A549 (cell line): ENCODE data around the gene SNX15.

Experiments used
- CHD2 ChIP-seq: fragments of 150-350 bp; IDR thresholded peaks from 2 replicates; pipeline ENCODE4 v1.6.1; 2014; ENCODE audit warnings: low read length; ENCODE audit not compliant: partially characterized antibody
- CTCF ChIP-seq: fragments of >200 bp; sonication (Bioruptor Twin); formaldehyde crosslinking; IDR thresholded peaks from 3 replicates; pipeline ENCODE4 v1.5.1; 2016
- EP300 ChIP-seq, 2 experiments: fragments of >200 bp; sonication (Bioruptor Twin); formaldehyde crosslinking; IDR thresholded peaks; 2 replicates in 1 of 2; 3 replicates in 1 of 2; pipeline ENCODE4 v1.6.1; 2016 to 2017
- GATA3 ChIP-seq: IDR thresholded peaks from 2 replicates; pipeline ENCODE4 v1.6.1; 2012; ENCODE audit warnings: borderline replicate concordance
- KDM1A ChIP-seq: fragments of 200-600 bp; sonication (generic); IDR thresholded peaks from 2 replicates; pipeline ENCODE4 v1.6.1; 2016; ENCODE audit warnings: low read depth, mild to moderate bottlenecking
- KDM5A ChIP-seq: fragments of 200-600 bp; sonication (generic); IDR thresholded peaks from 2 replicates; pipeline ENCODE4 v1.6.1; 2016; ENCODE audit warnings: antibody characterized with exemption, mild to moderate bottlenecking
- MAFK ChIP-seq: fragments of 450-650 bp; IDR thresholded peaks from 2 replicates; pipeline ENCODE4 v1.6.1; 2014; ENCODE audit not compliant: partially characterized antibody
- MYC ChIP-seq: IDR thresholded peaks from 2 replicates; pipeline ENCODE4 v1.6.1; 2012; ENCODE audit warnings: mild to moderate bottlenecking, inconsistent platforms, low read length, improper control_type of control experiment, borderline replicate concordance
- POLR2A ChIP-seq: IDR thresholded peaks from 2 replicates; pipeline ENCODE4 v1.6.1; 2012; ENCODE audit warnings: mild to moderate bottlenecking, low read length
- RNF2 ChIP-seq: fragments of 200-600 bp; sonication (generic); IDR thresholded peaks from 2 replicates; pipeline ENCODE4 v1.6.1; 2016; ENCODE audit warnings: low read depth, mild to moderate bottlenecking, antibody characterized with exemption, moderate library complexity, borderline replicate concordance
- SMC3 ChIP-seq: fragments of >200 bp; sonication (Bioruptor Twin); formaldehyde crosslinking; IDR thresholded peaks from 3 replicates; pipeline ENCODE4 v1.6.1; 2018; ENCODE audit warnings: inconsistent platforms
- ZNF302 ChIP-seq: fragments of 250-450 bp; sonication (Bioruptor Pico); IDR thresholded peaks from 2 replicates; pipeline ENCODE4 v1.9.0; 2021; ENCODE audit warnings: inconsistent platforms, mild to moderate bottlenecking, moderate library complexity

- TF ChIP-seq EP300 (IDR thresholded peaks at IDR 0.05) (no peak), POLR2A (no peak), CTCF (no peak), GATA3 (no peak), ZNF302 (CRISPR knock-in tag) (no peak), RNF2 (no peak), KDM5A (no peak), KDM1A (no peak), SMC3 (no peak), MYC (no peak), CHD2 (no peak), MAFK (no peak)
Measured at GRCh38 chr11:65008873-65009272, 18.4 kb upstream of the SNX15 start.
